HepG2 (cell line): Measurements from ENCODE around the gene IL11RA. TPM values are rescaled to one million over a fixed set of nuclear protein-coding genes. Genes with fewer than 3 reads are reported as not detected.

ENCODE experiments used
- ARID2 ChIP-seq: sonication (generic); formaldehyde crosslinking; IDR thresholded peaks from 2 replicates; pipeline ENCODE4 v1.8.1; 2022; ENCODE audit warnings: mild to moderate bottlenecking, missing genetic modification reagents, borderline replicate concordance
- ARNTL ChIP-seq: sonication (generic); formaldehyde crosslinking; IDR thresholded peaks from 2 replicates; pipeline ENCODE4 v1.4.0; 2020; ENCODE audit warnings: mild to moderate bottlenecking, missing genetic modification reagents
- BRD4 ChIP-seq: sonication (generic); formaldehyde crosslinking; IDR thresholded peaks from 2 replicates; pipeline ENCODE4 v1.4.0; 2020; ENCODE audit warnings: missing genetic modification reagents
- CHD2 ChIP-seq: IDR thresholded peaks from 2 replicates; pipeline ENCODE4 v1.6.1; 2011; ENCODE audit warnings: low read depth, low read length, improper control_type of control experiment
- HNF4A ChIP-seq: sonication (generic); formaldehyde crosslinking; IDR thresholded peaks from 2 replicates; pipeline ENCODE4 v1.4.0; 2020; ENCODE audit warnings: missing genetic modification reagents
- HNRNPH1 ChIP-seq: fragments of 200-400 bp; formaldehyde crosslinking; optimal IDR thresholded peaks from 2 replicates; pipeline ENCODE3; 2017; ENCODE audit warnings: mild to moderate bottlenecking, low read depth, low read length
- LCORL ChIP-seq, 2 experiments: fragments of 450-650 bp in 1 of 2; sonication (generic) in 1 of 2; formaldehyde crosslinking in 1 of 2; IDR thresholded peaks; 2 replicates each; pipeline versions ENCODE4 v1.5.0 to v1.6.1; 2017 to 2020; ENCODE audit warnings: antibody characterized with exemption in 1 of 2, missing genetic modification reagents in 1 of 2
- MATR3 ChIP-seq: sonication (generic); formaldehyde crosslinking; IDR thresholded peaks from 2 replicates; pipeline ENCODE4 v1.4.0; 2020; ENCODE audit warnings: missing genetic modification reagents
- NBN ChIP-seq: fragments of 450-650 bp; conservative IDR thresholded peaks from 2 replicates; pipeline ENCODE4 v1.6.1; 2017
- NFRKB ChIP-seq: fragments of 450-650 bp; IDR thresholded peaks from 2 replicates; pipeline ENCODE4 v1.6.1; 2017
- TBX3 ChIP-seq: fragments of 450-650 bp; IDR thresholded peaks from 2 replicates; pipeline ENCODE4 v1.6.1; 2017; ENCODE audit warnings: antibody characterized with exemption, mild to moderate bottlenecking, inconsistent platforms, borderline replicate concordance
- ZNF280D ChIP-seq: sonication (generic); formaldehyde crosslinking; IDR thresholded peaks from 2 replicates; pipeline ENCODE4 v1.5.1; 2020; ENCODE audit warnings: mild to moderate bottlenecking, missing genetic modification reagents
- ZNF589 ChIP-seq: sonication (generic); formaldehyde crosslinking; conservative IDR thresholded peaks from 2 replicates; pipeline ENCODE4 v1.8.0; 2022; ENCODE audit warnings: mild to moderate bottlenecking, moderate library complexity, missing genetic modification reagents
- ZNF598 ChIP-seq: sonication (generic); formaldehyde crosslinking; IDR thresholded peaks from 2 replicates; pipeline ENCODE4 v1.5.1; 2020; ENCODE audit warnings: mild to moderate bottlenecking, missing genetic modification reagents, borderline replicate concordance
- ZNF670 ChIP-seq: sonication (generic); formaldehyde crosslinking; IDR thresholded peaks from 2 replicates; pipeline ENCODE4 v1.8.0; 2022; ENCODE audit warnings: mild to moderate bottlenecking, missing genetic modification reagents, borderline replicate concordance
- polyA plus RNA-seq, 8 experiments: library from polyadenylated mRNA; depleted of rRNA in 3 of 8; stranded (reverse) in 7 of 8; unstranded in 1 of 8; fragments of >200 nt; fragmentation: Illumina TruSeq in 4 of 8; extraction: Trizol in 4 of 8; gene quantifications; 2 replicates each; pipeline versions ENCODE4 v1.2.1 to v1.2.3, GENCODE V29; 2011 to 2016; ENCODE audit warnings: low read depth in 4 of 8, missing spikeins in 1 of 8, mixed read lengths in 1 of 8; ENCODE audit not compliant: insufficient read depth in 1 of 8
- total RNA-seq, 5 experiments: library from RNA; depleted of rRNA; stranded (reverse); fragments of >200 nt; fragmentation: Illumina TruSeq; extraction: Trizol; gene quantifications; 2 replicates each; pipeline ENCODE4 v1.2.3, GENCODE V29; 2016; ENCODE audit warnings: low read depth in 1 of 5
- TF ChIP-seq, protein P1 (sequence below): sonication (generic); formaldehyde crosslinking; IDR thresholded peaks from 2 replicates; pipeline ENCODE4 v1.5.0; 2020; ENCODE audit warnings: missing genetic modification reagents
- TF ChIP-seq, protein P2 (sequence below): sonication (generic); formaldehyde crosslinking; IDR thresholded peaks from 2 replicates; pipeline ENCODE4 v1.9.0; 2021; ENCODE audit warnings: missing genetic modification reagents, mild to moderate bottlenecking, borderline replicate concordance
- TF ChIP-seq, protein P3 (sequence below): sonication (generic); formaldehyde crosslinking; IDR thresholded peaks from 2 replicates; pipeline ENCODE4 v1.4.0; 2020; ENCODE audit warnings: missing genetic modification reagents

IL11RA gene
- total and polyA plus RNA-seq, 2 of the 13 experiments (the other 11 are each of a cell fraction or from before 2014, with no cell fraction given), result 2.0 to 4.2 TPM

- TF ChIP-seq, protein P1, sequence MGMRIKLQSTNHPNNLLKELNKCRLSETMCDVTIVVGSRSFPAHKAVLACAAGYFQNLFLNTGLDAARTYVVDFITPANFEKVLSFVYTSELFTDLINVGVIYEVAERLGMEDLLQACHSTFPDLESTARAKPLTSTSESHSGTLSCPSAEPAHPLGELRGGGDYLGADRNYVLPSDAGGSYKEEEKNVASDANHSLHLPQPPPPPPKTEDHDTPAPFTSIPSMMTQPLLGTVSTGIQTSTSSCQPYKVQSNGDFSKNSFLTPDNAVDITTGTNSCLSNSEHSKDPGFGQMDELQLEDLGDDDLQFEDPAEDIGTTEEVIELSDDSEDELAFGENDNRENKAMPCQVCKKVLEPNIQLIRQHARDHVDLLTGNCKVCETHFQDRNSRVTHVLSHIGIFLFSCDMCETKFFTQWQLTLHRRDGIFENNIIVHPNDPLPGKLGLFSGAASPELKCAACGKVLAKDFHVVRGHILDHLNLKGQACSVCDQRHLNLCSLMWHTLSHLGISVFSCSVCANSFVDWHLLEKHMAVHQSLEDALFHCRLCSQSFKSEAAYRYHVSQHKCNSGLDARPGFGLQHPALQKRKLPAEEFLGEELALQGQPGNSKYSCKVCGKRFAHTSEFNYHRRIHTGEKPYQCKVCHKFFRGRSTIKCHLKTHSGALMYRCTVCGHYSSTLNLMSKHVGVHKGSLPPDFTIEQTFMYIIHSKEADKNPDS (CRISPR knock-in tag), result no peak
- no peak for TF ChIP-seq NFRKB
- TF ChIP-seq ZNF589 (CRISPR knock-in tag), result 0 out of 2 replicates have a peak, but pooled peaks have one; percentile 11
- no peak for TF ChIP-seq HNF4A (CRISPR knock-in tag)
- no peak for TF ChIP-seq NBN
- TF ChIP-seq CHD2, result no peak
- peak; percentile 30 for TF ChIP-seq BRD4 (CRISPR knock-in tag)
- TF ChIP-seq, protein P2, sequence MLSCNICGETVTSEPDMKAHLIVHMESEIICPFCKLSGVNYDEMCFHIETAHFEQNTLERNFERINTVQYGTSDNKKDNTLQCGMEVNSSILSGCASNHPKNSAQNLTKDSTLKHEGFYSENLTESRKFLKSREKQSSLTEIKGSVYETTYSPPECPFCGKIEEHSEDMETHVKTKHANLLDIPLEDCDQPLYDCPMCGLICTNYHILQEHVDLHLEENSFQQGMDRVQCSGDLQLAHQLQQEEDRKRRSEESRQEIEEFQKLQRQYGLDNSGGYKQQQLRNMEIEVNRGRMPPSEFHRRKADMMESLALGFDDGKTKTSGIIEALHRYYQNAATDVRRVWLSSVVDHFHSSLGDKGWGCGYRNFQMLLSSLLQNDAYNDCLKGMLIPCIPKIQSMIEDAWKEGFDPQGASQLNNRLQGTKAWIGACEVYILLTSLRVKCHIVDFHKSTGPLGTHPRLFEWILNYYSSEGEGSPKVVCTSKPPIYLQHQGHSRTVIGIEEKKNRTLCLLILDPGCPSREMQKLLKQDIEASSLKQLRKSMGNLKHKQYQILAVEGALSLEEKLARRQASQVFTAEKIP, result no peak
- no peak for TF ChIP-seq TBX3
- no peak for TF ChIP-seq ZNF670 (CRISPR knock-in tag)
- TF ChIP-seq HNRNPH1, result no peak
- TF ChIP-seq ARID2 (CRISPR knock-in tag), result no peak
- no peak for TF ChIP-seq ARNTL
- TF ChIP-seq, protein P3, sequence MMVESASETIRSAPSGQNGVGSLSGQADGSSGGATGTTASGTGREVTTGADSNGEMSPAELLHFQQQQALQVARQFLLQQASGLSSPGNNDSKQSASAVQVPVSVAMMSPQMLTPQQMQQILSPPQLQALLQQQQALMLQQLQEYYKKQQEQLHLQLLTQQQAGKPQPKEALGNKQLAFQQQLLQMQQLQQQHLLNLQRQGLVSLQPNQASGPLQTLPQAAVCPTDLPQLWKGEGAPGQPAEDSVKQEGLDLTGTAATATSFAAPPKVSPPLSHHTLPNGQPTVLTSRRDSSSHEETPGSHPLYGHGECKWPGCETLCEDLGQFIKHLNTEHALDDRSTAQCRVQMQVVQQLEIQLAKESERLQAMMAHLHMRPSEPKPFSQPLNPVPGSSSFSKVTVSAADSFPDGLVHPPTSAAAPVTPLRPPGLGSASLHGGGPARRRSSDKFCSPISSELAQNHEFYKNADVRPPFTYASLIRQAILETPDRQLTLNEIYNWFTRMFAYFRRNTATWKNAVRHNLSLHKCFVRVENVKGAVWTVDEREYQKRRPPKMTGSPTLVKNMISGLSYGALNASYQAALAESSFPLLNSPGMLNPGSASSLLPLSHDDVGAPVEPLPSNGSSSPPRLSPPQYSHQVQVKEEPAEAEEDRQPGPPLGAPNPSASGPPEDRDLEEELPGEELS (CRISPR knock-in tag), result peak; percentile 24; the same call in 1 of the 2 replicates
- no peak for TF ChIP-seq LCORL (IDR thresholded peaks at IDR 0.05)
- 0 out of 2 replicates have a peak, but pooled peaks have one; percentile 14 for TF ChIP-seq LCORL (CRISPR knock-in tag; IDR thresholded peaks at IDR 0.05)
- TF ChIP-seq MATR3 (CRISPR knock-in tag), result no peak
- no peak for TF ChIP-seq ZNF280D (CRISPR knock-in tag)
- TF ChIP-seq ZNF598 (CRISPR knock-in tag), result no peak
These were observed 39.9 kb upstream of the IL11RA start, which contains the start of gene RPP25L (continued) for GRCh38 chr9:34611811-34612787.
